DMS53 treated with DMSO at 0.1 percent for 48 hours (cell line): ENCODE results near the gene ALKBH8.

Experiments
- DNase-seq: peaks from one replicate; lab custom pipeline; 2025; ENCODE audit not compliant: unreplicated experiment; lab: John Stamatoyannopoulos, UW

The ALKBH8 gene, protein sequence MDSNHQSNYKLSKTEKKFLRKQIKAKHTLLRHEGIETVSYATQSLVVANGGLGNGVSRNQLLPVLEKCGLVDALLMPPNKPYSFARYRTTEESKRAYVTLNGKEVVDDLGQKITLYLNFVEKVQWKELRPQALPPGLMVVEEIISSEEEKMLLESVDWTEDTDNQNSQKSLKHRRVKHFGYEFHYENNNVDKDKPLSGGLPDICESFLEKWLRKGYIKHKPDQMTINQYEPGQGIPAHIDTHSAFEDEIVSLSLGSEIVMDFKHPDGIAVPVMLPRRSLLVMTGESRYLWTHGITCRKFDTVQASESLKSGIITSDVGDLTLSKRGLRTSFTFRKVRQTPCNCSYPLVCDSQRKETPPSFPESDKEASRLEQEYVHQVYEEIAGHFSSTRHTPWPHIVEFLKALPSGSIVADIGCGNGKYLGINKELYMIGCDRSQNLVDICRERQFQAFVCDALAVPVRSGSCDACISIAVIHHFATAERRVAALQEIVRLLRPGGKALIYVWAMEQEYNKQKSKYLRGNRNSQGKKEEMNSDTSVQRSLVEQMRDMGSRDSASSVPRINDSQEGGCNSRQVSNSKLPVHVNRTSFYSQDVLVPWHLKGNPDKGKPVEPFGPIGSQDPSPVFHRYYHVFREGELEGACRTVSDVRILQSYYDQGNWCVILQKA

GRCh38 chr11:107565219-107565937 lies at the start of gene ALKBH8:
TSS of gene ALKBH8 (minus strand) at chr11:107565735. CDS start at chr11:107560893, 4,842 bp downstream.
- peak; percentile 58 for DNase-seq

GRCh38 chr11:107612445-107612844 lies 46.9 kb upstream of the ALKBH8 start:
- DNase-seq, result no peak

DNA sequence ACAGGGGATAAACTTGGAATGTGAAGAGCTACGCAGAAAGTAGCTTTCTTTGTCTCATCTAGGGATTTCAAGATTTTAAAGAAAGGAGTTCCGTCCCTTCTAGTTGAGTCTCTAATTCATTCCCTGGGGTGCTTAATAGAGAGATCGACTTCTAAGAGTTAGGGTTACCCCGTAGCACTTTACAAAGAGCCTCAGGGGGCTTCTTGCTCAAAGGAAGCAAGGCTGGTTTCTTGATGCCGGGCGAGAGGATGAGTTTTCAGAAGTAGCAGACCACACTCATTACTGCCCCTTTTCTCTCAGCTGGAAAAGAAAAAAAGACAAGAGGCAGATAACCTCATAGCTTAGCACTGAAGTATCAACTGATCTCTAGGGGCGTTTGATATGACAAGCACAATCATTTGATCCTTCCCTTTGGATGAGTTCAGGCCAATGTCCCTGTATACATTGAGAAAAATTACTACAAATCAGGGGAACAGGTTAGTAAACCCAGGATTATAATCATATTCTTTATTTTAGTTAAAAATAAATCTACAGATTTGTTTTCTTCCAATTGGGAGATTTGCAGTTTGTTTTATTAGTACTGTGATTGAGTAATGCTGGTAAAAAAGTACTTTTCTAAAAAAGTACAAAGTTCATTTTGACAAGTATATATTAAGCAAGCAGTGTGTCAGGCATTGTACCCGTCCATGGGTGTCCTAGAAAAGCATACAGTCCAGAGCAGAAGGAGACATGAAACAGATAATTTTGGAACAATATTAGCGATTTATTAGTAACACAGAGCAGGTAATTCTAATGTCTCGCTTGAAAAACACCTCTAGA lies 44.1 kb upstream of the ALKBH8 start:
- no peak for DNase-seq

DNA sequence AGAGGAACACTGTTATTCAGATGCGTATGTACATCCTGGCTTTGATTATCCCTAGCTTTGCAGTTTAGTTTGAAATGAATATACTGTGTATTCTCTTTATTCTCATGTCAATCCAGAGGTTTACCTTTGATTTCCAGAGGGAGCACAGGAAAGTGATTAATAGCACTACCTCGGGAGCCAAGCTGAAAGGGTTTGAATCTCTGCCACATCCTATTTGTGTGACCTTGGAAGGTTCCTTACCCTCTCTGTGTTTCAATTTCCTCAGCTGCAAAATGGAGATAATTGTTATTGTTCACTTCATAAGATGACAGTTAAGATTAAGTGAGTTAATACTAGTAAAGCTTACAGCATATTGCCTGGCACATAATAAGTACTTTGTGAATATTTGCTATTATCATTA lies 43.3 kb upstream of the ALKBH8 start:
- DNase-seq, result no peak

DNA sequence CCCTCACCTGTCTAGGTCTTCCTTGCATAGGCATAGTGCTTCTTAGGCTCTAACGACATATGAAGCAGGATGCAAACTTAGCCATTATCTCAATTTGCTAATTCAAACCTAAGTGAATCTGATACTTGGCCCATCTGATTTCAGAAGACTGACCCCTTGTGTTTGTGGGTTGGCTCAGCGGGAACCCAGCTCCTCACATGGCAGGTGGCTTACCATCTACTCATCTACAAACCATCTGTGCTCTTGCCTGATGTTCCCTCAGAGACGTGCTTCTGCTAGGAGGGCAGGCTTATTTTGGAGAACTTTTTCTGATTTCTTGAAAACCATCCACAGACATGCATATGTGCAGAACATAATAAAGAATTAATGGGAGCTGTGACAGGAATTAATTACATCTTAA lies 40.6 kb upstream of the ALKBH8 start:
- no peak for DNase-seq

DNA sequence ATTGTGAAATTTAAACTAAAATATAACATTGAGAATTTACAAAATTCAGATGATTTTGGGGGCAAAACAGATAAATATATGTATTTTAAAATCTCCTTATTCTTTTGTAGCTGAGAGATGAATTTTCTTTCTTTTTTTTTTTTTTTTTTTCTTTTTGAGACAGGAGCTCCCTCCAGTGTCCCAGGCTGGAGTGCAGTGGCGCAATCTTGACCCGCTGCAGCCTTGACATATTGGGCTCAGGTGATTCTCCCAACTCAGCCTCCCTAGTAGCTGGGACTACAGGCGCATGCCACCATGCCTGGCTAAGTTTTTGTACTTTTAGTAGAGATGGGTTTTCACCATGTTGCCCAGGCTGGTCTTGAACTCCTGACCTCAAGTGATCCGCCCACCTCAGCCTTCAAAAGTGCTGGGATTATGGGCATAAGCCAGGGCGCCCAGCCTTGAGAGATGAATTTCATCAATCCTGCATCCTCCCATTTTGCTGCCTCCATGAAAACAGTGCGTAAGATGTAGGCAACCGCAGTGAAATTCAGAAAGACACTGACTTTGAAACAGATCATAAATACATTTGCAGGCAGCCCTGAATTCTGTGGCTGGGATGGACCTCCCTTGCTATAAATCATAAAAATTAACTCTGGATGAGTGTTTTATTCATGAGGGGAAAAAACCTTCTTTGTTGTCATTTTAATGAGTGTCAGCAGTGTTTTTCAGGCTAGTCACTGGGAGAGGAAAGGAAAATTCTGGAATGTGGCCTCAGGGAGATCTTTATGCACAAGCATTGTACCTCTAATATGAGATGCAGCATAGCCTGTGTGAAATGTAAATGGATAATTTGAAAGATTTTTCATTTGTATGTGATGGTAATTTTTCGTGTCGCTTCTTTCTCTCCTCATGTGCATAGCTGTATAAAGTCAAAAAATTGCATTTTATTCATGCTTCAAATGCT lies 39.8 kb upstream of the ALKBH8 start:
- no peak for DNase-seq

GRCh38 chr11:107598225-107599139 lies 32.9 kb upstream of the ALKBH8 start:
- no peak for DNase-seq

GRCh38 chr11:107594736-107595135 lies 29.2 kb upstream of the ALKBH8 start:
- DNase-seq, result no peak

- DNase-seq, result no peak
These were observed 28.4 kb upstream of the ALKBH8 start for GRCh38 chr11:107593951-107594350.

DNA sequence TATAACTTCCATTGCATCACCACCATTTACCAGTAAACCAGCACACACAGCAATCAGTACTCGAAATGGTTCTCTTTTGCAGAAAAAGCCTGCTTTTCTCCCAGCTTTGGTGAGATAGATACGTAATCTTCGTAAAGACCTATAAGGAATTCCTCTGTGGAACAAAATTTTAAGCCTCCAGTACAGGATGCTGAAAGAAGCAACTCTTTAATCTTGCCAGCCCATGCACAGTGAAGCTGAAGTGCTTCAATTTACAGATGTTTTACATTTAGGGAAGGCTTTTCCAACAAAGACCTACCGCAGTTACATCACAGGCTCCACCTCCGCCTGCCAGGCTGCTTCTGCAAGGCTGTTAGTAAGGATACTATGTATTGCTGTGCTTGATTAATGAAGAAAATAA lies 27.3 kb upstream of the ALKBH8 start:
- DNase-seq, result no peak

- DNase-seq, result no peak
These were observed 26.7 kb upstream of the ALKBH8 start for GRCh38 chr11:107592231-107592590.

- peak; percentile 22 for DNase-seq
These were observed 26.1 kb upstream of the ALKBH8 start for GRCh38 chr11:107591378-107592230.

- peak; percentile 59 for DNase-seq
These were observed 25.2 kb upstream of the ALKBH8 start, which contains the start of gene ELMOD1 for GRCh38 chr11:107590460-107591377. TSS of gene ELMOD1 (plus strand) at chr11:107591147. CDS start at chr11:107618190, 27,043 bp downstream.

DNA sequence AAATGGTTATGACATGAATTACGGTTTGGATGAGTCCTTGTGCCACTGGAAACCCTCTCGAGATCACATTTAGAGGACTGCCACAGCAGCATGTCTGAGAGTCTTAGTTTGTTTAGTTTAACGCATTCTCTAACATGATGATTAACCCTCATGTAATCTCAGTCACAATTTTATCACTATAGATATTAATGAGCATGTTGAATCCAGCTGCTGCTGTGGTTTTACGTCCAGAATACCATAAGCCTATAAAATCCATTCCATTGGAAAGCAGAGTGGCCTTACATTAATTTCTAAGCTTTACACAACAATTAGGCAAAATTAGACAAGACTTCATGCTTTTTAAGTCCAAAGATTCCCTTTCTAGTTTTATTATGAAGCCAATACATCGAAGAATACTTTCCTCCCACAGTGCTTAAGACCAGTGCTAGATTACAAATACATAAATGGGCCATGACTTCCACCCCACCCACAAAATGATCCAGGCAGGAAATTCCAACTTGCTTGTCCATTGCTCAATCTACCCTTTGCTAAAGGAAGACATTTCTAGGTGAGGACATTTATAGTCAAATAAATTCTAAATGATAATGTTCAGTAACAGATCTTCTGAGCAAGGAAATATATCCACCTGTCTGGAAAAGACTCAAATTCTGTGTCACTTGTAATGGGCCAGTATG lies 21.9 kb upstream of the ALKBH8 start:
- no peak for DNase-seq

DNA sequence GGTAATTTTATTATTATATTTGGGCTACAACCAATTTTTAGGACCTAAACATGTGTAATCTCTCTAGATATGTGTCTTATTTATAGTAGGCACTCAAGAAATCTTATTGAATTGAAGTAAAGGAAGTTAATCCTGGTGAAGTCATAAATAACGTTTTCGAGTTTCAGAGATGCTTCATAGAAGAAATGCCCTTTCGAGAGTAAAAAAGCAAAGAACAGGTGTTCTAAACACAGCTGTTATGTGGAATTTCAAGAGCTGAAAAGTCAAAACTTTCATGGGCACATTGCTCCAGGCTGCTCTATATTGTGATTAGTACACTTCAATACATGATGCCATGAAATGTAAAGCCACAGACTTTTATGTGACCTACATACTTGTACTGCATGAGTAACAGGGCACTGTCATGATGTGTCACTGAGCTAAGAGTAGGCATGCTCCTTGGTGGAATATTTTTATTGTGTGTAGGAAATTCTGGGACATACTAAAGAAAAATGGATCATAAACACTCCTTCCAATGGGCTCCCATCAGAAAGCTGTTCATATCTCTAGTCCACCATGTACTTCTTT lies 18.2 kb upstream of the ALKBH8 start:
- no peak for DNase-seq

DNA sequence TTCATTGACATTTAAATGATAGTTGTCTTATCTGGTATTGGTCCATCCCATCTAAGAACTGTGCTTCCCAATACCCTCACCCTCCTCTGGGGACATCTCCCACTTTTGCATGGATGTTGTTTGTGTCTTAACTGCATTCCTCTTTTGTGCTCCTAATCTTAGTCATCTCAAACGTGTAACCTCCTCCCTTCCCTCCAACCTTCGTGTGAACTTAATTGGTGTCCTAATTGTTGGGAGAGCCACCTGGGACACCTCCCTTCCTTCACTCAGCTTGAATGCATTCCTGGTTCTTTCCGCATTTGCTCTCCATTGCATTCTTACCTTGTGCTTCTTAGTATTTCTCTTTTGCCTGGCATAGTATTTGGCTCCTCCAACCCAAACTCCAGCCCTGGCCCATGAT lies 15.6 kb upstream of the ALKBH8 start:
- no peak for DNase-seq
